Fibroblast of skin of left biceps (primary cell): Measurements from ENCODE around the gene GRIK2.
"Not testable (repeated sequence)": the region's sequence is repeated elsewhere in the genome, so short reads cannot be mapped to it uniquely, and the experiment has no call there.

Experiments used
- DNase-seq, 2 experiments: peaks; one replicate each; pipeline ENCODE4 v3.0.0-alpha.2; 2013; ENCODE audit warnings: low read depth in 2 of 2

Gene GRIK2

DNA sequence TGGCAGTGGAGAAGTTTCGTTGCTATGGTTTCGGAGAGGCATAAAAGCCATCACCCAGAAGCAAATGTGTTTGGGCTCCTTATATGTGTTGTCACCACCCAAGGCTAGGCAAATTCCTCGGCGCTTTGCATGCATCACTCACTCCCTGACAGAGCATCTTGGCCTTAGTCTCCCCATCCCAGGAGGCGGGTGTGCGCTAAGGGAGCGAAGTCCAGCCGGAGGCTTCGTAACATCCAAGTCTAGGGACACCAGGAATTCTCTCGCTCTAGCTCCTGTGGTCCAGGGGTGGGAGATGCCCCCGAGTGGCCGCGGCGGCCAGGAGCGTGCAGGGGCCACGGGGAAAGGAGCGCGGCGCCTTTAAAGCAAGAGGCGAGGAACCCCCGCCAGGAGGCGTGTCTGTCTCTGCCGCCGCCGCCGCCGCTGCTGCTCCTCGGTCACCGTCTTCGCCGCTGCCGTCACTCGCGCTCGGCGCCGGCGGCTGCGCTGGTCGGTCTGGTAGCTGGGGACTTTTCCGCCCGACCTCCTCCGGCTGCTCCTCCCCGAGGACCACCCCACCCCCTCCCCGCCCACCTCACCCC is at the start of gene GRIK2:
TSS of gene GRIK2 (plus strand) at position 458 of the 578 bp plus-strand sequence.
- DNase-seq, result no peak

DNA sequence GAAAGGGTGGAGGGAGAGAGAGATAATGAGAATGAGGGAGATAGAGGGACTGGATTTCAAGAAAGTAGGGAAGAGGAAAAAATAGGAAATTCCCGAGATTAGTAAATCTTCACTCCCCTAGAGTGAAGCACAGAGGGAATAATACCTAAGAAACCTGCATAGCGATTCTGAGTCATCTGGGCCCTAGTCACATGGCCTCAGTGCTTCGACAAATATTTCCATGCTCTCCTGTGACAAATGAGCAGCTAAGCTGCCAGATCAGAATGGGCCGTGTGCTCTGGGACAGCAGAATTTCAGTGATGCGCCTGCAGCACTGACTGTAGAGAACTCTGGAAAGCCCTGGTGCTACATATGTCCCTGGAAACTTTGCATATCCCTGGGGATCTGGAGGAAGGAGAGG is 48.6 kb upstream of the GRIK2 start:
- no peak for DNase-seq

DNA sequence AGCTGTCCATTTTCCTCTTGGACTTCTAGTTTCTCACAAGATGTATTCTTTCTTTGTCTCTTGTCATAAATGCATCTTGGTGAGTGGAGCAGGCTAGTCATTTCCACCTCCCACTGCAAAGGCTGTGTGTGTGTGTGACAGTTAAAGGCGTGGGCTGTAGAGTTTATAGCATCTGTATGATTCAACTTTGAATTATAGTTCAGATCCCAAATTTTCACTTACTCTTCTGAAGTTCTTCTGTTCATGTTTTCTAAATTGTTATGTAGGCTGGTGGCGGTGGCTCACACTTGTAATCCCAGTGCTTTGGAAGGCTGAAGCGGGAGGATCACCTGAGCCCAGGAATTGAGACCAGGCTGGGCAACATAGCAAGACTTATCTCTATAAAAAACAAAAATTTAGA is 44.7 kb upstream of the GRIK2 start:
- DNase-seq, result no peak

DNA sequence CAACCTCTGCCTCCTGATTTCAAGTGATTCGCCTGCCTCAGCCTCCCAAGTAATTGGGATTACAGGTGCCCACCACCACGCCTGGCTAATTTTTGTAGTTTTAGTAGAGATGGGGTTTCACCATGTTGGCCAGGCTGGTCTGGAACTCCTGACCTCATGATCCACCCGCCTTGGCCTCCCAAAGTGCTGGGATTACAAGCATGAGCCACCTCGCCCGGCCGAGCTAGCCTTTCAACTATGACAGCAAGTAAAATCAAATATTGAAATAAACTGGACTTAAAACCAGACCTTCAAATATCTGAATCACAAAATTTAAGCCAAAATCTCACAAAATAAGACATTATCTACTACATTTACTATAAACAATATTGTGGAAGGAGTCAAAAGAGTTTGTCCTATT is 42.9 kb upstream of the GRIK2 start:
- DNase-seq, result not testable (repeated sequence)

DNA sequence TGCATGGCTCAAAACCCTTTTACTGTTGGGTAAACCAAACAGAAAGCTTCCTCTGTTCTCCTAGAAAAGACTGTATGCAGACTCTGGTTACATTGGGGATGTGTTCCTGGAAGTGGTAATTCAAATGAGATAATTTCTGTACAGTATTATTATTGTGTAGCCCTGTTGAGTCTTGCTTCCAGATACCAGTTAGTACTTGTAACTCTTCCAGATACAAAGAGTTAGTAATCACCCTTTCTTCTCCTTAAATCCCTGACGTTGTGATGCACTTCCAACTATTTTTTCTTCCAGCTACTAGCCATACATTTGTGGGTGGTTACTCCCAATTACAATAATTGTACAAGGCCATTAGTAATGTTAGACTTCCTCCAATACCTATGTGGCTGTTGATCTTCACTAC is 42.3 kb upstream of the GRIK2 start:
- no peak for DNase-seq

DNA sequence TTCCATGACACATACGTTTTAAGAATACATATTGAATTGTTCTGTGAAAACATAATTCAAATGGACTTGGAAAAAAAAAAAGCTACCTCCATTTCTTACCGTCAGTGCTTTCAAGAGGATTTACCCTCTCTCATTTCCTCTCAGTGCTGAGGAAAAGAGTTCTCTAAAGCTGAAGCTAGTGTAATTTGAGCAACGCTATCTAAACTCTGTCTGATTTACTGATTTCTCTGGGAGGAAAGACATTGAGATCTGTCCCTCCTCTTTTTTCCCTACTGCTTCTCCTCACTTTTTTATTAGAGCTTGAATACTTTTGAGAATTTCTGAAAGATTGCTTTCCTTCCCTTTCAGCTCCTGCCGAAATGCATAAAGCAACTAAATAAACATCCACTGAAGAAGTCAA is 41.2 kb upstream of the GRIK2 start:
- DNase-seq, result no peak

DNA sequence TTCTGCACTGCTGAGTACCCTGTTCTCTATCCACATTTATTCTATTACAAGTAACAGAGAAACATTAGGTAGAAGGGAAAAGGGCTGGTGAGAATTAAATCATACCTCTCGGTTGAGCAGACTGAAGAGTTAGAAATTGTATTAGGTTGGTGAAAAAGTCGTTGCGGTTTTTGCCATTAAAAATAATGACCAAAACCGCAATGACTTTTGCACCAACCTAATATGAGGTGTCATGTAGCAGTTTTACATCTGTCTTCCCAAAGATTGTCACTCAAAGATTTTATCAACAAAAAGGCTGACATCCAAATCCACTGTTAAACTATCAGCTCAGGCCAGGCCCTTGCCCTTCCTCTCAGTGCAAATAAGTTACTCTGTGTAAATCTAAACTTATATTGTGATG is 28.3 kb upstream of the GRIK2 start:
- no peak for DNase-seq

DNA sequence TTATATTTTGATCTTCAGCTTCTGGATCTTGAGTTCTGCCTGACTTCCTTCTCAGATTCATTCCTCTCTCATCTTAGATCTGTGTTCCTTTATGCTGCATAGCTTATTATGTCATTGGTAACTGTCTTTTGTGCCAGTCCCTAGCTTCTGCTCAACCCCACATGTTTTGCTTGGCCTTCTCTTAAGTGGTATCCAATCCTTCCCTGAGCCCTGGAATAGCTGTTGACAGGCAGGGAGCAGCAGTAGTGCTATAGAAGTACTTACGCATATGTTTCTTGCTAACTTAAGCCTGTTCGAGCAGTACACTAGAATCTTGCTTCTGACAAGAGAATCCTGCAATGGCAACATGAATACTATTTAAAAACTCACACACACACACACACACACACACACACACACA is 13.6 kb upstream of the GRIK2 start:
- DNase-seq, result no peak

DNA sequence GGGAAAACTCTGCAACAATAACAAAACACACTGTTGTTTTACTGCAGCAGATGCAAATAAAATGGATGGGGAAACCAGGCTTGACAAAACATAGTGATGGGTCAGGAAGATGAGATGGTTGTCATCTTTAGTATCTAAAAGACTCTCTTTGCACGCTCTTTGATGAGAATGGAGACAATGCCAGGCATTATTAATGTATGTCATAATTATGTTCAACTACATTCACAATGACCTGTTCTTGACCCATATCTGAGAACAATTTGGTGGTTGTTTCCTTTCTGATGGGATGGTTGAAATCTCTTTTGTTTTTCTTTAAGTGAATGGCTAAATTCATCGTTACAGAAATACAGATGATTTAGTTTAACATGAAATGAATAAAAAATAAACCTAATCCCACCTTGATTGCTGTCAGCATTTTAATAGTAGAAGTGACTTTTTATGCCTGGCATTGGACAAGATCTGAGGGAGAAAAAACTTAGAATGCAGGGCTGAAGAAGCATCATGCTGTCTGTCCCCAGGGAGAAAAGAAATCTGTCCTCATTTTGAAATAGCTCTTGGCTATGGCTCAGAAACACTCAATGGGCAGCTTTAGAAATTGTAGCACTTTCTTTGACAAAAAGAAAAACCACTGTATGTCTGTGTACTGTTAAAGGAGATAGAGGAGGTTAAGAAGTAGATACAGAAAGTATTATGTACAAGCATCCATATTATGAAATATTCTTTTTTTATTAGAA is 12.4 kb upstream of the GRIK2 start:
- no peak for DNase-seq

DNA sequence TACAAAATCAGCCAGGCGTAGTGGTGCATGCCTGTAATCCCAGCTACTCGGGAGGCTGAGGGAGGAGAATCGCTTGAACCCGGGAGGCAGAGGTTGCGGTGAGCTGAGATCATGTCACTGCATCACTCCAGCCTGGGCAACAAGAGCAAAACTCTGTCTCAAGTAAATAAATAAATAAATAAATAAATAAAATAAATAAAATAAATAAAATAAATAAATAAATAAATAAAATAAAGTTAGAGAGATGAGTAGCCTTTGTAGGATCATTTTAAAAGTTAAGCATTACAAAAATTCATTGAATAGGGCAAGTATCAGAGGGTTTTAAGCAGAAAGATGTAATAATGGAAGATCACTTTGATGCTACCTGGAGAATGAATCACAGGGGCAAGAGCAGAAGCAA is 9.8 kb upstream of the GRIK2 start:
- not testable (repeated sequence) for DNase-seq

DNA sequence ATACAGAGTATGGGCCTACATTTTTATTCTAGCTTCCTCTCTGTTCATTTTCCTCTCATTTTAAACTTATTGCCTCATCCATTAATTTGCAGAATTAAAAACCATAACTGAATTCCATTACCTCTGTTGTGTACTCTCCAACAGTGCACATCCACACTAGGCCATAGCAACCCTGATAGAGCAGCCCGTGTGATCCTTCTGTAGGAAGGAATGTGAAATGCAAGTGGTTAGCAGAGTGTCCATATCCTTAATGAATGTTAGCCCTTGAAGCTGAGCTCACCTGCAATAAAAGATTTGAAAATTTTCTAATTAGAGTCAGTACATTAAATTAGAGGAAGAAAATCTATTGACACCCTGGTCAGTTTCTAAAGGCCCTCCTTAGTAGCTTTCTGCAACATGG is 6.5 kb upstream of the GRIK2 start:
- DNase-seq, result no peak

DNA sequence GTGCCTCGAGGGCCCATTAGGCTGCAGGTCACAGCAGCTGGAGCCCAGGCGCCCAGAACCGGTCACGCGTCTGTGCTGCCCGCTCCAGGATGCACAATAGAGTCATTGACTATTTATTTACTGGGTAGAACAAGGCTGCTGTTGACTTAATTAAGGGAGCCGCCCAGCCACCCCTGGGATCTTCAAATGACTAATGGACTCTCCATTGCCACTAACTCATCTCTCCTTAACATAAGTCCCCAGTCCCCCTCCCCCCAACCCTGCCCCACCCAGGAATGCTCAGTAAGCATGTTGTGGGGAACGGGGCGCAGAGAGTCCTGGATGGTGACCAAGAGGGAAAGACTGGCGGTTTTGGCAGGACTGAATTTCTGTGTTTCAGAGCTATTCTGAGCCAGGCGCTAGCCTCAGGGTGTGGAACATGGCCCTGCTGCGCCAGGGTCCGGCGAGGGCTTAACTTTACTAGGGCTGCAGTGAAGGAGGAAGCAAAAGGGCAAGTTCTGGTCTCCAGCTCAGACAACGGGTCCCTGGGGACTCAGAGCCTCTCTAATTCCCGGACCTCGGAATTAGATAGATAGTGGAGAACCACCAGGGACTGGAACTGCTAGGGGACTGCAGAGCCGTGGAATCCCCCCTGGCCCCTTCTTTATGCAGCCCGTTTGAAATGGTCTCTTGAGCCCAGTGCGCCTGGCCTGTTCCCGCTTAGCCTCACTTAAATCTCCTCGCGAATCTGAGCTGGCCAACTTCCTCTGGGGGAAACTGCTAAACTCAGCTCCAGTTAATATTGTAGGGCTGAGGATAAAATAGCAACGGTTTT is 1.5 kb upstream of the GRIK2 start:
- DNase-seq, result no peak

DNA sequence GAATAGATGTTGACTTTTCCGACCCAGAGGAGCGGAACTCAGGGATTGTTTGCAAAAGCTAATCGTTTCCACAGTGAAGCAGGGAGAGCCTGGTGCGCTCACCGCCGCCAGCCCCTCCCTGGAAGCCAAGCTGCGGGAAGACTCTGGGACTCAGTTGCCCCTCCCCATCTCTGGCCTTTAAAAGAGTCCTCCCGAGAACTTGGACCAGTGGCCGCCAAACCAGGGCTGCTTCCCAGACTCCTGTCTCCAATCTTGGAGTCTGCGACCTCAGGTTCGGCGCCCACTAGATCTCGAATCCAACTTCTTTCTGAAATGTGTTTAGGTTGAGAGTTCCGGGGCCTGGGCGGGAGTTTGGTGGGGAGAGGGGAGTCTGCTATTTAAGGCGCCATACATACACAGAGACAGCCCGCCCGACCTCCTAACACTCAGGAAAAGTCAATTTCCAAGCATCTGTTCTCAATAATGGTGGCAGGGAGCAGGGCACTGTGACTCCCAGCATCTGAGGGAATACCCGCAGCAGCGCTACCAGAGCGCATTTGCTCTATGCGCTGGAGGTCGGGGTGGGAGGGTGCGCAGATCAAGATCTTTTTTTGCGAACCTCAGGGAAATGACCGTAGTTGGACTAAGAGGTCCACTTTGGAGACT is 800 bp upstream of the GRIK2 start:
- DNase-seq, result no peak

DNA sequence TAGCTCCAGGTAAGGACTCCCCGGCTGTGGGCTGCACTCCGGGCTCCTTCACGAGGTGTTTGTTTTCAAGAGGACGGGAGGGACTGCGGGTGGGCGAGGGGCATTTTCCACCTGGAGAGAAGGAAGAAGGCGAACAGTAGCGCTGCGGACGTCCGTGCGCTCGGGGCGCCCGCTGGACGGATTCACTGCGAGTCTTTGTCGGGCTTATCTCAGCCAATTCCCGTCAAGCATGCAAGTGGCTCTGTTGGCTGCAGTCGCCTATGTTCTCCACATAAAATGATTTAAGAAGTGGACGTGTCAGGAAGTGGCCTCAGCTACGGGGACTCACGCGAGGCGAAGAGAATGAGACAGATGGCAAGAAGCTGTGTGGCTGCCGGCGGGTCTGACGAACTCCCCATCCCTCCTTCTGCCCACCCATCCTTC is 332 bp downstream of the GRIK2 start:
- DNase-seq, result no peak

DNA sequence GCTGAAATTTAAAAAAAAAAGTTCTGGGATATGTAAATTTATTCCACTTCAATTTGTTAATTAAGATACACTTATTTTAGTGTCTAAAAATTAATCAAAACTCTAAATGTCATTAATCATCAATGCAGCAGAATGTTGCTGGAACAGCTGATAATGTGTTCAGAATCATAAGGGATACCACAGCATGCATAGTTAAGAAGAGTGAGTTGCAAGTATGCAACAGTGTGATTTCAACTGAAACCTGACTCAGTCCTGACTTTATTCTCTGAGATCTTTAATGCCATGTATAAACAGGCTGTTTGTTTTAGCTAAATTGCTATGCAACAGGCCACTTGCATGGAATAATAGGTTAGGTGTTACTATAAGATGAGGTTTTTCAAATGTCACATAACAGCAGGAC is 1.4 kb downstream of the GRIK2 start:
- no peak for DNase-seq

DNA sequence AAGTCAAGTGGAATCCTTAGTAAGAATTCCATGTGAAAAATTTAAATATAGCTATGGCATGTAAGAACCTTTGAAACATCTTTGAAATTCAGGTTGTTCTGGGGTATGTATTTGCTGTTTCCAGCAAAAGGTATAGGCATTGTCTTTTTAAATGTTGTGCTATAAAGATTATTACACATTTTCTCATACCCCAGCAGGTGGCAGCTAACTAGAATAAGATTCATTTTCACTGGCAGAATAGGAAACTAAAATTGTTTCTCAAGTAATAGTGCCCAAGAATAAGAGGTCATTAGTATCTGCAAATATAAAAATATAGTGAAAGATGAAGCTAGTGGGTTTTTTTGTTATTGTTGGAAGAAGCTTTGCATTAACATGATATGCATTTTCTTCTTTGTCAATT is 1.8 kb downstream of the GRIK2 start:
- DNase-seq, result no peak

DNA sequence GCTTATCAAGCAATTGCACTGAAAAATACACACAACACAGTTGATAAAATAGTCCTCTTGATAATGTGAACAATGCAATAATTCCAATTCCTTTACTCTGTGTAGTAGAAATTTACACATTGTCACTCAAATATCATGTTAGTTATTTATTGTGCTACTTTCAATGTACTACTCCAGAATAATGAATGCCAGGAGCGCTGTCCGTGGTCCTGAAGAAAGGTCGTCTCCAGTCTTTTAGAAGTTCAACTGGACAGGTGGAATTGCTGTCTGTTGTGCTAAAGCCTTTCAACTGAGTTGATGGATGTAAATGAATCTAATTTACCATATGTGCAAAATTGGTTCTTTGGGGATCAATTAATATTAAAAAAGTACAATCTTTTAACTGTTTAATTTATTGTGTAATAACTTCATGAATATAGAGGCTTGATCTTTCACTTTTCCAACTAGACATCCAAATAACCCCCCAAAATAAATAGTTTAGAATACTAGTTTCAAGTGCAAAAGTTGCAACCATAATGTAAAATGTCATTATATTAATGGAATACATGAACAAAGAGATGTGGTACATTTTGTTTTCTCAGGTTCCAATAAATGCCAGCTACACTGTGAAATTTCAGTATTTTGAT is 3.2 kb downstream of the GRIK2 start:
- DNase-seq, result peak; percentile 16 to 21

DNA sequence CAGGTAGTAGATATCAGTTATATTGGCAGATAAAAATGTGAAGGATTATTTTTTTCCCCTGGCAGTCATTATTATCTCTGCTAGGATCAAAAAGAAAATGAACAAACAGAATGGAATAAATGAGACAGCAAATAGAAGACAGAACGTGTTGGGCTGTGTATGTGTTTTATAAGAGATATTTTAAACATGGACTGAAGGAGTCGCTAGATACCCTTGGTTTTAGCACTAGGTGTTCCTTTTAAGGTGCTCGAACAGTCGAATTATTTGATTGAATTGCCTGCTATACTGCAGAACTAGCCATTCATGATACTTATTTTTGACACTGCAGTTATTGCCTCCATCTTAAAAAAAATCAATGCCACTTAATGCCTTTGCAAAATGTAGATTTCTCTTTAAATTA is 3.7 kb downstream of the GRIK2 start:
- no peak for DNase-seq

DNA sequence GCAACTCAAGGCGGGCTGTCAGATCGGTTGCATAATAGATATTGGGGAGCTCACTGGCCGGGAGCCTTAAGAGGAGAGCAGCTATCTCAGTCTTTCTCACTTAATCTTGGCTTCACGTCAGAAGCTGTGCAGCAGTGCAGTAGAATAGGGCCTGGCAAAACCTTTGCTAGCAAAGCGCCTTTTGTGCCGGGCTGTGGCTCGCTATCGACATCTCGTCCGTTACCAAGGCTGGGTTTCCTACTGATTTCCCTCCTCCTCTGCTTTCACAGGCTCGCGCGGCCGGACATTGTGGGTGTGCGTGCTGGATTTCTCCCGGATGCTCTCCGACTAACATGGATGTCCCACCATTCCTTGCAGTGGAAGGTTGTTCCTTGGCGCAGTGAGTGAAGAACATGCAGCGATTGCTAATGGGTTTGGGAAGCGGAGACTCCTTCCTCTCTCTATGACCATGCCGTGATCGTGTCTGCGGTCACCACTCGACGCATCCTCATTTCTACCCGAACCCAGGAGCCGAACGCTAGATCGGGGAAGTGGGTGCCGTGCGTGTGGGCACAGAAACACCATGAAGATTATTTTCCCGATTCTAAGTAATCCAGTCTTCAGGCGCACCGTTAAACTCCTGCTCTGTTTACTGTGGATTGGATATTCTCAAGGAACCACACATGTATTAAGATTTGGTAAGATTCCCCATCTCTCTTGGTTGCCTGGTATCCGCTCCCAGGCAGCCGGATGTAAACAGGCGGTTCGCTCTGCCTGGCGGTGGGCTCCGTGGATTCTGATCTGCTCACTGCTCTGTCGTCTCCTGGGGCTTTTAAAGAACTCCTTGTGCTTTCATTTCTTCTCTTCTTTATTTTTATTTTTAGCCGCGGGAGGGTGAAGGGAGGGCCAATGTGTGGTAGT is 5.5 kb downstream of the GRIK2 start:
- no peak for DNase-seq

DNA sequence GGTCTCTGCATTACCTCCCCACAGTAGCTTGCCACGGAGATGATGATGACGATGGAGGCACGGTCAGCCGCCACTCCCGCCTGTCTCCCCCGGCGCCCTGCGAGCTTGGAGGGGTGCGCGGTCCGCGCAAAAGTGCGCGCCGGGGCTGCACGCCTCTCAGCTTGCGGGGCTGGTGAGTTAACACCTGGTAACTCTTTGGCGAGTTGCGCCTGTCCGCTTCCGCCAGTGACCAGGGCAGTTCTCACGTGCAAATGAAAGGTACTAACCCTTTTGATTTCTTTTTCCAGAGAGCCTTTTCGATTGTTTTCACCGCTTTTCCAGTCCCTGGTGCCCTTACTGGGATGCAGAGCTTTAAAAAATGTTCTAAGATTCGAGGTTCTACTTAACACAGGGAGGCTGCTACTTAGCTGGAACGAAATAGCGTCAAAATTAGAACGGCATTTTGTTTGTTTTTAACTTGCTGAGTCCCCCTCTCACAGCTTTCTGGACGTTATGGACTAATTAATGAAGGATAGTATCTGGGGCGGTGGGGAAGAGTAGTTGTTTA is 6.2 kb downstream of the GRIK2 start:
- DNase-seq, result no peak
